Uterus (tissue), 2 donors: ENCODE data around the gene HIVEP3.

Source experiments
- CTCF ChIP-seq, 4 experiments: fragments of 200-600 bp in 2 of 4; fragments of 450-650 bp in 2 of 4; sonication (generic) in 2 of 4; IDR thresholded peaks; one replicate each; pipeline ENCODE4 v1.5.1; 2016 to 2019; ENCODE audit warnings: antibody characterized with exemption in 4 of 4, mild to moderate bottlenecking in 2 of 4, moderate library complexity in 1 of 4
- POLR2A ChIP-seq, 2 donors: fragments of 450-650 bp; IDR thresholded peaks; one replicate each; pipeline ENCODE4 v1.6.1; 2016; ENCODE audit warnings: antibody characterized with exemption in 2 of 2, mild to moderate bottlenecking in 1 of 2, moderate library complexity in 1 of 2

GRCh38 chr1:41661428-41662060, 257.2 kb downstream of the HIVEP3 start:
- TF ChIP-seq POLR2A (IDR thresholded peaks at IDR 0.05) (no peak), CTCF (IDR thresholded peaks at IDR 0.05) (no peak)
